SU-DHL-6 (cell line): ENCODE data around the gene COL23A1.

Experiments used
- H2AFZ ChIP-seq: fragments of 200-600 bp; sonication (generic); 2 replicates; pipeline ENCODE4 v1.6.1; 2014; ENCODE audit warnings: low read depth, mild to moderate bottlenecking, moderate library complexity, mixed read lengths, antibody characterized with exemption, low read length; ENCODE audit not compliant: severe bottlenecking
- H3F3A ChIP-seq: fragments of 200-600 bp; shearing (Covaris generic); 2 replicates; pipeline ENCODE4 v1.6.0; 2016; ENCODE audit warnings: antibody characterized with exemption, mild to moderate bottlenecking; ENCODE audit not compliant: insufficient read depth
- H3K27ac ChIP-seq: fragments of 200-600 bp; sonication (generic); 2 replicates; pipeline ENCODE4 v1.5.1; 2016; ENCODE audit warnings: low read depth, mild to moderate bottlenecking, low read length, moderate library complexity, mixed read lengths
- H3K27me3 ChIP-seq: fragments of 200-600 bp; sonication (generic), shearing (Covaris generic); 2 replicates; pipeline ENCODE4 v1.6.0; 2014; ENCODE audit warnings: mild to moderate bottlenecking, low read length
- H3K36me3 ChIP-seq: fragments of 200-600 bp; sonication (generic); 2 replicates; pipeline ENCODE4 v1.6.1; 2014; ENCODE audit warnings: mild to moderate bottlenecking, low read length, mixed read lengths
- H3K4me2 ChIP-seq: fragments of 300-600, 200-600 bp; shearing (Covaris generic), sonication (generic); 2 replicates; pipeline ENCODE4 v1.6.0; 2014; ENCODE audit warnings: low read length, low read depth, mild to moderate bottlenecking; ENCODE audit not compliant: poor library complexity, severe bottlenecking
- H3K4me3 ChIP-seq: fragments of 200-600 bp; sonication (generic); 2 replicates; pipeline ENCODE4 v1.5.1; 2014; ENCODE audit warnings: antibody characterized with exemption, low read length, mild to moderate bottlenecking, mixed read lengths; ENCODE audit not compliant: insufficient read depth, poor library complexity, severe bottlenecking
- H3K79me2 ChIP-seq: fragments of 200-600 bp; sonication (generic); 2 replicates; pipeline ENCODE4 v1.6.1; 2014; ENCODE audit warnings: mild to moderate bottlenecking, low read length, moderate library complexity; ENCODE audit not compliant: insufficient read depth
- H3K9ac ChIP-seq: fragments of 200-600 bp; sonication (generic); 2 replicates; pipeline ENCODE4 v1.7.0; 2014; ENCODE audit warnings: mild to moderate bottlenecking, low read length
- H3K9me2 ChIP-seq: fragments of 200-600 bp; sonication (generic); replicated peaks from 2 replicates; pipeline ENCODE4 v1.6.1; 2014; ENCODE audit warnings: low read length; ENCODE audit not compliant: insufficient read depth
- H3K9me3 ChIP-seq: fragments of 200-600 bp; sonication (generic); 2 replicates; pipeline ENCODE4 v1.6.1; 2014; ENCODE audit warnings: low read length, mixed read lengths; ENCODE audit not compliant: insufficient read depth
- H4K20me1 ChIP-seq: fragments of 200-600 bp; sonication (generic); 2 replicates; pipeline ENCODE4 v1.6.1; 2014; ENCODE audit warnings: low read depth, mild to moderate bottlenecking, antibody characterized with exemption, low read length, moderate library complexity, mixed read lengths
- EZH2phosphoT487 ChIP-seq: fragments of 200-600 bp; sonication (generic), shearing (Covaris generic); conservative IDR thresholded peaks from 2 replicates; pipeline ENCODE4 v1.6.1; 2018; ENCODE audit warnings: mild to moderate bottlenecking, antibody characterized with exemption, low read length, moderate library complexity, mixed read lengths
- TF ChIP-seq, protein P1 (sequence below): fragments of 200-600 bp; sonication (generic); IDR thresholded peaks from one replicate; pipeline ENCODE4 v1.5.1; 2017; ENCODE audit warnings: antibody characterized with exemption, mild to moderate bottlenecking, low read length, moderate library complexity; ENCODE audit not compliant: insufficient read depth, poor library complexity, severe bottlenecking

COL23A1 gene

DNA sequence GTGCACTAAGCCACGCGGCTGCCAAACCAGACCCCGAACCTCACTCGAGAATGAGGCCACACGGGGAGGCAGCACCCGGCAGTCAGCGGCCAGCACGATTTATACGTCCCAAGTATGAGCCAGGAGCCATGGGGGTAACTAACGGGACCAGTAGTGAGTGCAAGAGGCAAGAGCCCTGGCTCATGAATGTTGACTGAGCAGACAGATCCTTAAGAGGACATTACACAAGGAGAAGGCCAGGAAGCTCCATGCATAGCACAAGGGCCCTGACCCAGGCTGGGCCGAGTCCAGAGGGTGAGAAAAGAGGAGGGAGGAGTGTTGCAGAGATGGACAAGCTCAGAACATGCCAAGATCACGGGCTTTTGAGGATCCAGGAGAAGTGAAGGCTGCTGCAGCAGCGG, 299.0 kb downstream of the COL23A1 start:
- TF ChIP-seq EZH2phosphoT487, result no peak
- TF ChIP-seq, protein P1, sequence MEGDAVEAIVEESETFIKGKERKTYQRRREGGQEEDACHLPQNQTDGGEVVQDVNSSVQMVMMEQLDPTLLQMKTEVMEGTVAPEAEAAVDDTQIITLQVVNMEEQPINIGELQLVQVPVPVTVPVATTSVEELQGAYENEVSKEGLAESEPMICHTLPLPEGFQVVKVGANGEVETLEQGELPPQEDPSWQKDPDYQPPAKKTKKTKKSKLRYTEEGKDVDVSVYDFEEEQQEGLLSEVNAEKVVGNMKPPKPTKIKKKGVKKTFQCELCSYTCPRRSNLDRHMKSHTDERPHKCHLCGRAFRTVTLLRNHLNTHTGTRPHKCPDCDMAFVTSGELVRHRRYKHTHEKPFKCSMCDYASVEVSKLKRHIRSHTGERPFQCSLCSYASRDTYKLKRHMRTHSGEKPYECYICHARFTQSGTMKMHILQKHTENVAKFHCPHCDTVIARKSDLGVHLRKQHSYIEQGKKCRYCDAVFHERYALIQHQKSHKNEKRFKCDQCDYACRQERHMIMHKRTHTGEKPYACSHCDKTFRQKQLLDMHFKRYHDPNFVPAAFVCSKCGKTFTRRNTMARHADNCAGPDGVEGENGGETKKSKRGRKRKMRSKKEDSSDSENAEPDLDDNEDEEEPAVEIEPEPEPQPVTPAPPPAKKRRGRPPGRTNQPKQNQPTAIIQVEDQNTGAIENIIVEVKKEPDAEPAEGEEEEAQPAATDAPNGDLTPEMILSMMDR, result no peak

DNA sequence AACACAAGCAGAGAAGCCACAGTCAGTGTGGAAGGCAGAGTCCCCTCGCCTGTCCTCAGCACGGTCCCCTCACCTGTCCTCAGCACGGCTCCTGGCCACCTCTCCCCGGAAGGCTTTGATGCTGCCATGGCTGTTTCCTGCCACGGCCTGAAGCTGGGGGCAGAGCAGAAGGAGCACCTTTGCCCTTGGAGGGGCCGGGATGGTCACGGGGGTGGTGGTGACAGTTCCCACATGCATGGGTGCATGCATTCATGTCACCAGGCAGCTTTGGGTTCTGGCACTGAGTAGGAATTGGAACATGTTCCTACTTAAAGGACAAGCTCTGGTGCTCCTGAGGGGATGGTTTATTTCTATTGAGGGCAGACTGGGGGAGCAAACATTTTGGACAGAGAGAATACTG, 299.8 kb downstream of the COL23A1 start:
- H3K27ac ChIP-seq, result no peak overlapping the region
- H3K4me2 ChIP-seq, result no peak overlapping the region
- no peaks in the 10 kb centered on the region for H3K27me3 ChIP-seq
- no peaks in the 10 kb centered on the region for H3K36me3 ChIP-seq
- no peaks in the 10 kb centered on the region for H3K9me3 ChIP-seq
- H3F3A ChIP-seq, result no peaks in the 10 kb centered on the region
- no peaks in the 10 kb centered on the region for H3K9me2 ChIP-seq
- H4K20me1 ChIP-seq, result no peaks in the 10 kb centered on the region
- H2AFZ ChIP-seq, result no peak overlapping the region
- no peaks in the 10 kb centered on the region for H3K79me2 ChIP-seq
- H3K4me3 ChIP-seq, result no peak overlapping the region
- TF ChIP-seq, protein P1, result no peak
- no peak for TF ChIP-seq EZH2phosphoT487
- H3K9ac ChIP-seq, result no peak overlapping the region

More for the DNA sequence above, 299.0 kb downstream of the COL23A1 start:
- no peaks in the 10 kb centered on the region for H3K9me3 ChIP-seq
- no peaks in the 10 kb centered on the region for H4K20me1 ChIP-seq
- H3K27ac ChIP-seq, result no peak overlapping the region
- H3K27me3 ChIP-seq, result no peaks in the 10 kb centered on the region
- H3K4me3 ChIP-seq, result no peak overlapping the region
- no peak overlapping the region for H3K9ac ChIP-seq
- H3K79me2 ChIP-seq, result no peaks in the 10 kb centered on the region
- H3F3A ChIP-seq, result no peaks in the 10 kb centered on the region
- no peaks in the 10 kb centered on the region for H3K36me3 ChIP-seq
- no peak overlapping the region for H3K4me2 ChIP-seq
- no peaks in the 10 kb centered on the region for H3K9me2 ChIP-seq
- no peak overlapping the region for H2AFZ ChIP-seq

DNA sequence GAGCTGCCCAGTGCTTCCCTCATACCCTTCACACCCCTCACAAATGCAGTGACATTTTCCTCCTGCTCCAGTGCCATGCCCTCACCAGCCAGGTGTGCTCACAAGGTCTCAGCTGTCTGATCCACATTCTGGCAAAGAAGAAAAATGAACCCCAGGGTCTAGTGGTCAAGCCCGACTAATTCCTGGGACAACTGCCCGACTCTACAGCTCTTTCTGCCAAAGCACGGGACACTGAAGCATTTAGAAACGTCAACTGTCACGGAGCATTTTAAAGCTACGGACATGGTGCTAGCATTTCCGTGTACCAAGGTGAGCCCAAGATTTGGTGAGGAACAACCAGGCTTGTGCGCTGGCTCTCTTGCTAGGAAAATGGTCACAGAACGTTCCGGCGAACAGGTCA, 300.8 kb downstream of the COL23A1 start:
- H3K9ac ChIP-seq, result no peak overlapping the region
- TF ChIP-seq, protein P1, result no peak
- TF ChIP-seq EZH2phosphoT487, result no peak
- H3K4me3 ChIP-seq, result no peak overlapping the region
- no peaks in the 10 kb centered on the region for H3K9me3 ChIP-seq
- H3F3A ChIP-seq, result no peaks in the 10 kb centered on the region
- no peaks in the 10 kb centered on the region for H3K79me2 ChIP-seq
- no peaks in the 10 kb centered on the region for H4K20me1 ChIP-seq
- no peak overlapping the region for H3K4me2 ChIP-seq
- no peaks in the 10 kb centered on the region for H3K36me3 ChIP-seq
- H2AFZ ChIP-seq, result no peak overlapping the region
- H3K27me3 ChIP-seq, result no peaks in the 10 kb centered on the region
- no peak overlapping the region for H3K27ac ChIP-seq
- no peaks in the 10 kb centered on the region for H3K9me2 ChIP-seq
